ENCODE results near the gene INPP5B. TPM values are rescaled to one million over a fixed set of nuclear protein-coding genes. Genes with fewer than 3 reads are reported as not detected.
A peak's percentile ranks its signal among the peaks of the same experiment; 100 is the strongest.

The INPP5B gene
- total and polyA plus RNA-seq, 2 donors from 2014 or later, result 8.4 to 32.9 TPM

GRCh38 chr1:37945251-37945650, 1.6 kb downstream of the INPP5B start:
- intact Hi-C loops (cut with DNase I), result no loop called here
- peaks cover 0 to 15% (median 12%) of the 10 kb centered on the region in 3 donors for H3K4me1 ChIP-seq (ENCODE audit: control insufficient read depth in 2 of 3, insufficient read depth in 2 of 3, low read depth in 1 of 3, low read length in 3 of 3)
- H3K9me3 ChIP-seq (ENCODE audit: control insufficient read depth in 2 of 3, insufficient read depth in 1 of 3, low read length in 3 of 3), result no peaks in the 10 kb centered on the region
- H3K27ac ChIP-seq (ENCODE audit: low read depth in 2 of 2, low read length in 2 of 2), result peak overlapping the region; percentile 89 to 98
- H3K4me3 ChIP-seq (ENCODE audit: low read length in 3 of 3), result peak overlapping the region in 2 of 3 donors; percentile 99 to 100
- peak overlapping the region in 2 of 3 donors; percentile 96 to 100 for H3K9ac ChIP-seq (ENCODE audit: low read length in 3 of 3)
- FAIRE-seq (no peak), DNase-seq (no peak)
- no peak for TF ChIP-seq CTCF (IDR thresholded peaks at IDR 0.05; ENCODE audit: borderline replicate concordance, extremely low read depth, insufficient read depth)
- H3K27me3 ChIP-seq (ENCODE audit: control insufficient read depth, insufficient read depth, low read length), result no peaks in the 10 kb centered on the region
- peaks cover 0 to 5% (median 5%) of the 10 kb centered on the region in 3 donors for H3K36me3 ChIP-seq (ENCODE audit: control insufficient read depth in 2 of 3, insufficient read depth in 3 of 3, low read length in 3 of 3)

GRCh38 chr1:37944816-37945215, 2.0 kb downstream of the INPP5B start:
- TF ChIP-seq CTCF (IDR thresholded peaks at IDR 0.05; ENCODE audit: borderline replicate concordance, extremely low read depth, insufficient read depth), result no peak
- intact Hi-C loops (cut with DNase I), result no loop called here
- no peak overlapping the region for H3K4me3 ChIP-seq (ENCODE audit: low read length in 3 of 3)
- H3K27me3 ChIP-seq (ENCODE audit: control insufficient read depth, insufficient read depth, low read length), result no peaks in the 10 kb centered on the region
- peaks cover 0 to 10% (median 7%) of the 10 kb centered on the region in 3 donors for H3K36me3 ChIP-seq (ENCODE audit: control insufficient read depth in 2 of 3, insufficient read depth in 3 of 3, low read length in 3 of 3)
- H3K9ac ChIP-seq (ENCODE audit: low read length in 3 of 3), result no peak overlapping the region
- H3K9me3 ChIP-seq (ENCODE audit: control insufficient read depth in 2 of 3, insufficient read depth in 1 of 3, low read length in 3 of 3), result no peaks in the 10 kb centered on the region
- no peak overlapping the region for H3K27ac ChIP-seq (ENCODE audit: low read depth in 2 of 2, low read length in 2 of 2)
- no peak for DNase-seq
- H3K4me1 ChIP-seq (ENCODE audit: control insufficient read depth in 2 of 3, insufficient read depth in 2 of 3, low read depth in 1 of 3, low read length in 3 of 3), result peaks cover 0 to 16% (median 15%) of the 10 kb centered on the region in 3 donors
- FAIRE-seq, result no peak

- H3K9me3 ChIP-seq (ENCODE audit: control insufficient read depth in 2 of 3, insufficient read depth in 1 of 3, low read length in 3 of 3), result no peaks in the 10 kb centered on the region
- TF ChIP-seq CTCF (IDR thresholded peaks at IDR 0.05; ENCODE audit: borderline replicate concordance, extremely low read depth, insufficient read depth), result no peak
- H3K9ac ChIP-seq (ENCODE audit: low read length in 3 of 3), result no peak overlapping the region
- peaks cover 0 to 16% (median 15%) of the 10 kb centered on the region in 3 donors for H3K4me1 ChIP-seq (ENCODE audit: control insufficient read depth in 2 of 3, insufficient read depth in 2 of 3, low read depth in 1 of 3, low read length in 3 of 3)
- no peak overlapping the region for H3K27ac ChIP-seq (ENCODE audit: low read depth in 2 of 2, low read length in 2 of 2)
- intact Hi-C loops (cut with DNase I), result no loop called here
- FAIRE-seq (no peak), DNase-seq (no peak)
- H3K36me3 ChIP-seq (ENCODE audit: control insufficient read depth in 2 of 3, insufficient read depth in 3 of 3, low read length in 3 of 3), result peaks cover 0 to 11% (median 7%) of the 10 kb centered on the region in 3 donors
- H3K4me3 ChIP-seq (ENCODE audit: low read length in 3 of 3), result no peak overlapping the region
- H3K27me3 ChIP-seq (ENCODE audit: control insufficient read depth, insufficient read depth, low read length), result no peaks in the 10 kb centered on the region
These were observed 2.6 kb downstream of the INPP5B start for GRCh38 chr1:37944086-37944763.

All from kidney (tissue), 14 donors.